Astrocyte of the spinal cord (primary cell): ENCODE results near the gene SF3B2.

Experiments
- DNase-seq: peaks from one replicate; pipeline ENCODE4 v3.0.0; 2011; ENCODE audit warnings: low read depth, low spot score
- H3K4me3 ChIP-seq: 2 replicates; pipeline ENCODE4 v1.5.1; 2011; ENCODE audit warnings: low read depth, mild to moderate bottlenecking, low read length, moderate library complexity
- in situ Hi-C: cut with HindIII; loops from 2 replicates; pipeline ENCODE4 v1.10.0; 2017; ENCODE audit warnings: low sequenced_read_pairs
- TF ChIP-seq, protein P1 (sequence below): IDR thresholded peaks from 2 replicates; pipeline ENCODE4 v1.5.1; 2012; ENCODE audit warnings: low read depth, mild to moderate bottlenecking, low read length, inconsistent platforms

The SF3B2 gene

DNA sequence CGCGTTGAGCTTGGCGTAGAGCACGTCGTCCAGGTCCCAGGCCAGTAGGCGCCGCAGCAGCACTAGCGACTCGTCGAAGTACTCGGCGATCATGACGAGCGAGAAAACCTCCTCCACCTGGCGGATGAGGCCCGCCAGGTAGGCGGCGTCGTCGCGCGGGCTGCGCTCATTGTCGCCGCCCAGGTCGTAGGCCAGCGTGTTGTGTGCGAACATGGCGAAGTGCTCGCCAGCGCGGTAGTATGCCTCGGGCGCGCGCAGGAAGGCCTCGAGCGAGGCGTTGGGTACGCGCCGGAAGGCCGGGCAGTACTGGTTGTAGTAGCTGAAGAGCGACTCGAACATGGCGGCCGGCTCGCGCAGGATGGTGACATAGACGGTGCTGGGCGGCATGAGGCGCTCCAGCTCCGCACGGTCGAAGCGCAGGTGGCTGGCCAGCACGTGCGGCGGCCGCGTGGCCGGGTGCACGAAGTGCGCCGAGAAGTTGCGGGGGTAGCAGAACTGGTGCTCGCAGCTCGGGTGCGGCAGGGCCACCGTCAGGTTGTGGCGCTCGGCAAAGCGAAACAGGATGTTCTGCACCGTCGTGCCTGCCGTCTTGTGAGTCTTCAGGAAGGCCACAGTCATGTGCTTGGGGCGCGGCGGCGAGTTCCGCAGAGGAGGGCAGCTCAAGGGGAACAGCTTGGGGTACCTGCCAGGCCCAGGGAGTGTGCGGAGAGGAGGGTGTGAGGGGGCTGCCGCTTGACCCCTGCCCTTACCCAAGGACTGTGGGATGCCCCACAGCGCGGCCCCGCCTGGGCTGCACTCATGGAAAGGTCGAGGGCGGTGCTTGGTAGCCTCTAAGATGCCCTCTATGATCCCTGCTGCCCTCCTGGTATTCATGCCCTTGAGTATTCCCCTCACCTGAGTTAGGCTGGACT lies 8.9 kb upstream of the SF3B2 start:
- in situ Hi-C loops: no loop called here
- H3K4me3 ChIP-seq: no peak overlapping the region
- no peak for DNase-seq

DNA sequence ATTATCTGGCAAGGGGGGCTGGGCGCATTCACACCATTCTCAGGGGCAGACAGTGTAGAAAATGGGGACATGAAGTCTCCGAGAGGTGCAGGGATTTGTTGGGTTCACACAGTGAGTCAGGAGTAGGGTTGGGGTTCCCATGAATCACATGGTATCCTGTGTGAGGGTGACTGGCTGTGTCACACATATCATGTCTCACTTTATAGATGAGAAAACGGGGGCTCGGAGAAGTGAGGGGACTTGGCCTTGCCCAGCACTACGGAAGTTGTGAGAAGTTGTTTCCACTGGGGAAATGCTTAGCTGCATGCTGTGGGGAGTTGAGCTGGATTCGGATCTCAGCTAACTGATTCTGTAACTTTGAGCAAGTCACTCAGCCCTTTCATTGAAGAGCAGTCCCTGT lies 7.4 kb upstream of the SF3B2 start:
- TF ChIP-seq, protein P1, sequence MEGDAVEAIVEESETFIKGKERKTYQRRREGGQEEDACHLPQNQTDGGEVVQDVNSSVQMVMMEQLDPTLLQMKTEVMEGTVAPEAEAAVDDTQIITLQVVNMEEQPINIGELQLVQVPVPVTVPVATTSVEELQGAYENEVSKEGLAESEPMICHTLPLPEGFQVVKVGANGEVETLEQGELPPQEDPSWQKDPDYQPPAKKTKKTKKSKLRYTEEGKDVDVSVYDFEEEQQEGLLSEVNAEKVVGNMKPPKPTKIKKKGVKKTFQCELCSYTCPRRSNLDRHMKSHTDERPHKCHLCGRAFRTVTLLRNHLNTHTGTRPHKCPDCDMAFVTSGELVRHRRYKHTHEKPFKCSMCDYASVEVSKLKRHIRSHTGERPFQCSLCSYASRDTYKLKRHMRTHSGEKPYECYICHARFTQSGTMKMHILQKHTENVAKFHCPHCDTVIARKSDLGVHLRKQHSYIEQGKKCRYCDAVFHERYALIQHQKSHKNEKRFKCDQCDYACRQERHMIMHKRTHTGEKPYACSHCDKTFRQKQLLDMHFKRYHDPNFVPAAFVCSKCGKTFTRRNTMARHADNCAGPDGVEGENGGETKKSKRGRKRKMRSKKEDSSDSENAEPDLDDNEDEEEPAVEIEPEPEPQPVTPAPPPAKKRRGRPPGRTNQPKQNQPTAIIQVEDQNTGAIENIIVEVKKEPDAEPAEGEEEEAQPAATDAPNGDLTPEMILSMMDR: no peak
- no peak overlapping the region for H3K4me3 ChIP-seq
- no peak for DNase-seq
- in situ Hi-C loops: no loop called here

More for the DNA sequence above, 8.9 kb upstream of the SF3B2 start:
- TF ChIP-seq, protein P1: no peak

DNA sequence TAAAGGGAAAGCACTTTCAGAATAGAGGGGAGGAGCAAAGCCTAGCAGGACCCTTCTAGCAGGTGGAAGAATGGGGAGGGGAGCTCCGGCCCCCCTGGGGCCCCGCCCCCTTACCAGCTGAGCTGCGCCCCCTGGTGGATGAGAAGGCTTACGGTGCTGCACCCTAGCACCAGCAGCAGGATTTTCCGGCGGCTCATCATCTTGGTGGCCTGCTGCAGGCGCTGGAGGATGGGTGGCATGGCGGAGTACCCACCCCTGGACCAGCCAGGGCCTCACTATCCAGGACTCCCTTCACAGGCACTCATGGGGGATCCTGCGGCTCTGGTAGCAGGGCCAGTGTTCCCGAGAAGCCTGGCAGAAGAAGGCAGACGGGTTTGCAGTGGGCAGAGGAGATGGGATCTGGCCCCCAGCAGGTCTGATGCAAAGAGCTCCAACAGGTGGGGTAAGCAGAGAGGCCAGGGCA lies 7.0 kb upstream of the SF3B2 start:
- peak; percentile 69 for DNase-seq
- in situ Hi-C loops: no loop called here
- TF ChIP-seq, protein P1: peak; percentile 97
- H3K4me3 ChIP-seq: no peak overlapping the region

DNA sequence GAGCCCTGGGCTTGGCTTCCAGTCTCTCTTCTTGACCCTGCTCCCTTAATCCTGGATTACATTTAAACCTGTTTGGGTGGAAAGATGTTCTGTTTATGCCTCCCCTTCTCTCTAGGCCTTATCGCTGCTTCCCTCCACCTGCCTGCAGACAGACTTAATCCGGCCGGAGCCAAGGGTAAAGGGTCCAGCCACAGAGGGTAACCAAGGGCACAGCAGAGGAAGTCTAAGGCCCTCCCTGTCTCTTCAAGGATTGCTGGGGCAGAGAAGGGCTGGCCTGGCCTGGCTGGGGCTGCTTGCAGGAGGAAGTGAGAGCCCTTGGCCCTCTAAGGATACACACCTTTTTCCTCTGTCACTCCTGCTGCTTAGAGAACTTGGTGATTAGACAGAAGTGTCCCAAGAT lies 5.3 kb upstream of the SF3B2 start:
- no peak for DNase-seq
- no peak overlapping the region for H3K4me3 ChIP-seq
- in situ Hi-C loops: no loop called here
- TF ChIP-seq, protein P1: no peak

DNA sequence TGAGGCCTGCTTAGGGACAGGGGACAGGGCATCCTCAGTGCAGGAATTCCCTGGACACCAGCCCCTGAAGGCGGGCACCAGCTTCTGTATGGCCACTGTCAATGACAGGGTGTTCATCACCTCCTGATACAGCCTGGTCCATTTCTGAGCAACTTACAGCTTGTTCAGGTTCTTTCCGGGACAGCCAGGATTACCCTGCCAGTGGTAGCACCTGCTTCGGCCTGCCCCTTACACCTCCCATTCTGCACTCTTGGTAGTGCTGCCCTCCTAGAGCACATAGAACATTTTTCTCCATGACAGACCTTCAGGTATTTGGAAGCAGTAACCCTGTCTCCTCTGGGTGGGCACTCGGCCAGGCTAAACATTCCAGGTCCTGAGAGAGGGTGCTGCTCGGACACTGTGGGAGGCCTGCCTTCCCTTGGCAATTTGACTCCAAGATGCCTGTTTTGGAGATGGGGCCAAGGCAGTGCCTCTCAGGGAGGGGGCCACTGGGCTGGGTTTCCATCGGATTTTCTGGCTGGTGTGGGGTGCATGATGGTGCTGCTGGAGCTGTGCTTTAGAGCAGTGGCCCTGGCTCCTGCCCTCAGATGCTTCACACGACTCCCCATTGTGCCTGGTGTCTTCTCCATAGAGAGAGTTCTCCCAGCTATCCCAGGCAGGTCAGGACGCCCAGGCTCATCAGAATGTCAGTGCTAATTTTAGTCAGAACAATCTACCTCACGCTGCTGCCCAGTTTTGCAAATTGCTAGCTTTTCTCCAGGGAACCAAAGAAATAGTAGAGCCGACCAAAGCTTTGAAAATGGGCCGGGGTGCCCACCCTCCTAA lies 4.4 kb upstream of the SF3B2 start:
- H3K4me3 ChIP-seq: no peak overlapping the region
- no peak for DNase-seq
- TF ChIP-seq, protein P1: no peak
- in situ Hi-C loops: no loop called here

DNA sequence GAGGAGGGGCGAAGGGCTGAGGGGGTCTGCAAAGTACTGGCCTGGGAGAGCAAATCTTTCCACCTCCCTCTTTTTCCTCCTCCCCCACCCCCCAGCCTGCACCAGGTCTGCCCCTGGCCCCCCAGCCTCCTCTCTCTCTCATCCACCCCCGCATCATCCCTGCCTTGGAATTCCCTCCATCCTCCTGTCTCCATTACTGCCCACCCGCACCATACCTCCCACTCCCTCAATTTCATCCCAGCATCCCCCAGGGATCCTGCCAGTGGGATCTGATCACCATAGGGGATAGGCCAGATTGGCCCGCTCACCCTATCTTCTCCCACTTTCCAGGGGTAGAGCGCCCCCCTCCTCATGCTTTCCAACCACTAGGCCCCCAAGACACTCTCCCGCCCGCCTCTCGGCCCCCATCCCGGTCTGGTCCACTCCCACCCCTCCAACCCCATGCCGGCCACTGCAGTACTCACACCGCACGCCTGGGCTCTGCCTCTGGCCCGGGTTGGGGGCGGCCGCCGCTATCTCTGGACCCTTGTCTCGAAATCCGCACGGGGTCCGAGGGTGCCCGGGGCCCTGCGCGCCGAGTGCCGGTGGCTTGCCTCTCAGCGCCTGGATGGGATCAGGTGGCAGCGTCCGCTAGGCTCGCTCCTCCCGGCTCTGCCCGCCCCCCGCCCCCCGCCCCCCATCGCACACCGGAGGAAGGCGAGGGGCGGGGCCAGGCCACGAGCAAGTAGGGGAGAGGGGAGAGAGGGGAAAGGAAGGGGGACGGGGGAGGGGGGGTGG lies 3.4 kb upstream of the SF3B2 start, which contains the start of gene GAL3ST3:
Gene GAL3ST3 (minus strand): TSS at position 615 of the 777 bp plus-strand sequence. CDS start 3,746 bp downstream, outside the sequence.
- in situ Hi-C loops: no loop called here
- no peak for DNase-seq
- TF ChIP-seq, protein P1: no peak
- H3K4me3 ChIP-seq: peak within 1 kb of the TSS; percentile 29
